SK-N-SH treated with all-trans-retinoic acid at 6 μM for 48 hours (cell line): ENCODE results near the gene KIF13A.
"Not testable (repeated sequence)": the region's sequence is repeated elsewhere in the genome, so short reads cannot be mapped to it uniquely, and the experiment has no call there.

ENCODE experiments used
- ATAC-seq: fragments of 200-7000 bp; cut with Tn5 transposase; 3 replicates; pipeline ENCODE4 v1.9.1; 2020; ENCODE audit warnings: mild to moderate bottlenecking, moderate library complexity
- ARNTL ChIP-seq: fragments of 450-650 bp; formaldehyde crosslinking; IDR thresholded peaks from 2 replicates; pipeline ENCODE4 v1.5.0; 2020; ENCODE audit warnings: low read depth, mild to moderate bottlenecking, moderate library complexity, borderline replicate concordance
- BACH2 ChIP-seq: fragments of 250-450 bp; sonication (Bioruptor Pico); IDR thresholded peaks from 2 replicates; pipeline ENCODE4 v1.9.0; 2021; ENCODE audit warnings: mild to moderate bottlenecking, borderline replicate concordance
- CSDC2 ChIP-seq: fragments of 250-450 bp; sonication (Bioruptor Pico); IDR thresholded peaks from 2 replicates; pipeline ENCODE4 v1.5.0; 2020; ENCODE audit warnings: mild to moderate bottlenecking, moderate library complexity
- CSRNP3 ChIP-seq: fragments of 250-450 bp; sonication (Bioruptor Pico); IDR thresholded peaks from 2 replicates; pipeline ENCODE4 v1.5.1; 2021; ENCODE audit warnings: mild to moderate bottlenecking, moderate library complexity
- POU6F1 ChIP-seq: fragments of 250-450 bp; sonication (Bioruptor Pico); IDR thresholded peaks from 2 replicates; pipeline ENCODE4 v1.8.0; 2021; ENCODE audit warnings: low read depth, mild to moderate bottlenecking, moderate library complexity, borderline replicate concordance
- PPARA ChIP-seq: fragments of 250-450 bp; sonication (Bioruptor Pico); IDR thresholded peaks from 2 replicates; pipeline ENCODE4 v1.5.0; 2020; ENCODE audit warnings: mild to moderate bottlenecking, borderline replicate concordance
- RARB ChIP-seq: fragments of 250-450 bp; sonication (Bioruptor Pico); IDR thresholded peaks from 2 replicates; pipeline ENCODE4 v1.8.0; 2021; ENCODE audit warnings: mild to moderate bottlenecking, moderate library complexity
- TOX ChIP-seq: fragments of 250-450 bp; sonication (Bioruptor Pico); IDR thresholded peaks from 2 replicates; pipeline ENCODE4 v1.8.0; 2021; ENCODE audit warnings: mild to moderate bottlenecking, moderate library complexity, borderline replicate concordance
- TSHZ2 ChIP-seq: fragments of 250-450 bp; sonication (Bioruptor Pico); IDR thresholded peaks from 2 replicates; pipeline ENCODE4 v1.5.0; 2020; ENCODE audit warnings: mild to moderate bottlenecking, moderate library complexity
- ZC3H10 ChIP-seq: fragments of 250-450 bp; sonication (Bioruptor Pico); IDR thresholded peaks from 2 replicates; pipeline ENCODE4 v1.5.1; 2021; ENCODE audit warnings: mild to moderate bottlenecking, moderate library complexity
- ZFP3 ChIP-seq: fragments of 250-450 bp; sonication (Bioruptor Pico); IDR thresholded peaks from 2 replicates; pipeline ENCODE4 v1.5.0; 2020; ENCODE audit warnings: mild to moderate bottlenecking, moderate library complexity
- ZFP30 ChIP-seq: fragments of 450-650 bp; formaldehyde crosslinking; IDR thresholded peaks from 2 replicates; pipeline ENCODE4 v1.5.0; 2022; ENCODE audit warnings: mild to moderate bottlenecking, moderate library complexity
- ZNF70 ChIP-seq: fragments of 450-650 bp; formaldehyde crosslinking; IDR thresholded peaks from 2 replicates; pipeline ENCODE4 v1.5.0; 2020; ENCODE audit warnings: mild to moderate bottlenecking, moderate library complexity
- ZNF8 ChIP-seq: fragments of 450-650 bp; formaldehyde crosslinking; IDR thresholded peaks from 2 replicates; pipeline ENCODE4 v1.5.0; 2020; ENCODE audit warnings: mild to moderate bottlenecking, moderate library complexity

KIF13A gene

GRCh38 chr6:17979479-17979878, 8.0 kb downstream of the KIF13A start:
- no peak for ATAC-seq
- TF ChIP-seq CSRNP3 (no peak), ZNF8 (no peak), TSHZ2 (CRISPR knock-in tag) (no peak), ZFP3 (no peak), PPARA (CRISPR knock-in tag) (no peak), TOX (no peak), ARNTL (no peak), POU6F1 (CRISPR knock-in tag) (no peak), ZC3H10 (no peak)

GRCh38 chr6:17976258-17976657, 11.2 kb downstream of the KIF13A start:
- not testable (repeated sequence) for ATAC-seq

GRCh38 chr6:17974570-17975368, 12.7 kb downstream of the KIF13A start:
- no peak for TF ChIP-seq CSDC2 (CRISPR knock-in tag)
- no peak for TF ChIP-seq ARNTL
- no peak for TF ChIP-seq TOX
- no peak for TF ChIP-seq ZNF70
- no peak for TF ChIP-seq ZNF8
- no peak for TF ChIP-seq ZC3H10
- TF ChIP-seq CSRNP3, result no peak
- no peak for TF ChIP-seq RARB (CRISPR knock-in tag)
- no peak for TF ChIP-seq TSHZ2 (CRISPR knock-in tag)
- TF ChIP-seq PPARA (CRISPR knock-in tag), result no peak
- no peak for TF ChIP-seq POU6F1 (CRISPR knock-in tag)
- TF ChIP-seq BACH2 (CRISPR knock-in tag), result no peak
- no peak for TF ChIP-seq ZFP30 (CRISPR knock-in tag)
- TF ChIP-seq, all 23 proteins: peak for 0
- no peak for ATAC-seq
